Spleen (tissue), 11 donors: ENCODE data around the gene RBMX2. TPM values are rescaled to one million over a fixed set of nuclear protein-coding genes. Genes with fewer than 3 reads are reported as not detected.
A peak's percentile ranks its signal among the peaks of the same experiment; 100 is the strongest.

Source experiments
- DNase-seq: peaks from one replicate; pipeline ENCODE4 v3.0.0-alpha.2; 2020
- H3K27ac ChIP-seq, 8 donors: fragments of 200-600 bp; sonication (generic) in 7 of 8; 1 replicate in 4 of 8; 2 replicates in 4 of 8; pipeline versions ENCODE4 v1.5.0 to v1.8.0; 2016 to 2021; ENCODE audit warnings: inconsistent platforms in 4 of 8, mild to moderate bottlenecking in 4 of 8, moderate library complexity in 1 of 8
- H3K27me3 ChIP-seq, 7 donors: fragments of 200-600 bp; sonication (generic) in 6 of 7; replicated peaks in 1 of 7; 1 replicate in 4 of 7; 2 replicates in 3 of 7; pipeline versions ENCODE4 v1.5.0 to v1.8.0; 2016 to 2021; ENCODE audit warnings: inconsistent platforms in 3 of 7, mild to moderate bottlenecking in 1 of 7
- H3K36me3 ChIP-seq, 6 donors: fragments of 200-600 bp; sonication (generic) in 5 of 6; 1 replicate in 4 of 6; 2 replicates in 2 of 6; pipeline versions ENCODE4 v1.5.0 to v1.8.0; 2016 to 2021; ENCODE audit warnings: inconsistent platforms in 2 of 6
- H3K4me1 ChIP-seq, 6 donors: fragments of 200-600 bp; sonication (generic) in 5 of 6; 1 replicate in 3 of 6; 2 replicates in 3 of 6; pipeline versions ENCODE4 v1.5.0 to v1.8.0; 2016 to 2021; ENCODE audit warnings: inconsistent platforms in 3 of 6
- H3K4me3 ChIP-seq, 8 donors: fragments of 200-600 bp; sonication (generic) in 7 of 8; 1 replicate in 4 of 8; 2 replicates in 4 of 8; pipeline versions ENCODE4 v1.5.0 to v1.8.0; 2016 to 2021; ENCODE audit warnings: inconsistent platforms in 4 of 8, mild to moderate bottlenecking in 4 of 8, moderate library complexity in 2 of 8
- H3K9me3 ChIP-seq, 8 donors: fragments of 200-600 bp; sonication (generic) in 7 of 8; 1 replicate in 4 of 8; 2 replicates in 4 of 8; pipeline versions ENCODE4 v1.5.0 to v1.8.0; 2016 to 2021; ENCODE audit warnings: inconsistent platforms in 4 of 8
- CTCF ChIP-seq, 11 experiments: fragments of 200-600 bp in 7 of 11; fragments of 450-650 bp in 4 of 11; sonication (generic) in 4 of 11; IDR thresholded peaks in 8 of 11; conservative IDR thresholded peaks in 3 of 11; 1 replicate in 7 of 11; 2 replicates in 4 of 11; pipeline versions ENCODE4 v1.4.0 to v1.8.0; 2016 to 2021; ENCODE audit warnings: antibody characterized with exemption in 11 of 11, inconsistent platforms in 4 of 11, mild to moderate bottlenecking in 1 of 11
- POLR2A ChIP-seq, 3 donors: fragments of 450-650 bp; IDR thresholded peaks; one replicate each; pipeline ENCODE4 v1.5.1; 2017; ENCODE audit warnings: antibody characterized with exemption in 3 of 3, mild to moderate bottlenecking in 1 of 3
- POLR2AphosphoS5 ChIP-seq, 3 donors: sonication (generic); formaldehyde crosslinking; IDR thresholded peaks; one replicate each; pipeline ENCODE4 v1.5.1; 2017; ENCODE audit warnings: antibody characterized with exemption in 3 of 3
- WGBS, 5 donors: extraction: QIAGEN DNeasy Blood & Tissue Kit in 3 of 5; methylation state at CpG; one replicate each; pipeline versions ENCODE4 v1.1.5 to v1.1.7; 2013 to 2018; 5-methylcytosine and 5-hydroxymethylcytosine counted together
- intact Hi-C: fragments of 100-400 bp; cut with DNase I; formaldehyde crosslinking; loops from one replicate; pipeline ENCODE4 v1.15.0; 2023; ENCODE audit warnings: low total_unique reads
- polyA plus RNA-seq, 3 donors: library from polyadenylated mRNA; stranded (reverse); fragments of 200-250 nt; gene quantifications; one replicate each; pipeline ENCODE4 v1.2.1, GENCODE V29; 2013
- total RNA-seq, 7 donors: library from RNA; depleted of rRNA in 3 of 7; stranded (reverse); fragments of >200 nt in 3 of 7; fragmentation: NEBNext Ultra II Directional in 4 of 7; extraction: Animal tissue kit (Norgen Biotek cat#: 25700) in 4 of 7; gene quantifications; one replicate each; pipeline versions ENCODE4 v1.1.0 to v1.2.1, GENCODE V29; 2016 to 2021
- donor health status: healthy with polysubstance abuse.
- donor health status: DM: no; HTN: no; CAD: no; lungs with moderate emphysema.
- donor health status: DM: no; HTN: no; CAD: no.
- donor health status: Bipolar disorder and iron deficiency.
- donor health status: healthy.
- donor health status: DM: no; HTN: no; CAD: no.
- donor health status: DM: yes; HTN: yes; CAD: no.

Gene RBMX2
- total and polyA plus RNA-seq, 10 donors: 13.4 to 34.3 (median 17.2) TPM

GRCh38 chrX:130402208-130402684 is 459 bp downstream of the RBMX2 start:
- H3K9me3 ChIP-seq: no peaks in the 10 kb centered on the region
- no peak for TF ChIP-seq POLR2A (IDR thresholded peaks at IDR 0.05)
- TF ChIP-seq POLR2AphosphoS5 (IDR thresholded peaks at IDR 0.05): no peak
- no peak for TF ChIP-seq CTCF (IDR thresholded peaks at IDR 0.05 in 8 of 11, conservative IDR thresholded peaks at IDR 0.05 in 3 of 11)
- no peak for DNase-seq
- peak overlapping the region in 7 of 8 donors; percentile 38 to 85 (median 79) for H3K27ac ChIP-seq
- WGBS, 5 donors: 1 to 29% (median 6%) methylated on average over 10 to 13 of the region's 13 CpGs
- intact Hi-C loops: no loop called here
- H3K27me3 ChIP-seq: peaks cover 0 to 10% (median 0%) of the 10 kb centered on the region in 7 donors
- peak overlapping the region; percentile 26 to 80 (median 52) for H3K4me3 ChIP-seq
- H3K4me1 ChIP-seq: peaks cover 0 to 18% (median 15%) of the 10 kb centered on the region in 6 donors
- peaks cover 0 to 26% (median 3%) of the 10 kb centered on the region in 6 donors for H3K36me3 ChIP-seq

GRCh38 chrX:130413415-130413814 is 11.6 kb downstream of the RBMX2 start:
- Histone ChIP-seq H3K9me3 (no peaks in the 10 kb centered on the region), H3K4me1 (no peaks in the 10 kb centered on the region), H3K4me3 (no peak overlapping the region), H3K27me3 (no peaks in the 10 kb centered on the region), H3K27ac (no peak overlapping the region), H3K36me3 (peaks cover 0 to 71% (median 21%) of the 10 kb centered on the region in 6 donors)
- 40 to 85% (median 68%) methylated on average over 2 of the region's 2 CpGs for WGBS, 5 donors
- intact Hi-C loops: no loop called here
- TF ChIP-seq POLR2A (IDR thresholded peaks at IDR 0.05) (no peak), POLR2AphosphoS5 (IDR thresholded peaks at IDR 0.05) (no peak), CTCF (IDR thresholded peaks at IDR 0.05 in 8 of 11, conservative IDR thresholded peaks at IDR 0.05 in 3 of 11) (no peak)
- DNase-seq: no peak

GRCh38 chrX:130414800-130415199 is 13.0 kb downstream of the RBMX2 start:
- Histone ChIP-seq H3K27me3 (no peaks in the 10 kb centered on the region), H3K4me3 (no peak overlapping the region), H3K36me3 (peaks cover 0 to 57% (median 16%) of the 10 kb centered on the region in 6 donors), H3K27ac (no peak overlapping the region), H3K9me3 (no peaks in the 10 kb centered on the region), H3K4me1 (no peaks in the 10 kb centered on the region)
- no peak for DNase-seq
- intact Hi-C loops: no loop called here
- 91 to 97% (median 95%) methylated on average over 5 of the region's 5 CpGs for WGBS, 5 donors
- TF ChIP-seq CTCF (IDR thresholded peaks at IDR 0.05 in 8 of 11, conservative IDR thresholded peaks at IDR 0.05 in 3 of 11) (no peak), POLR2A (IDR thresholded peaks at IDR 0.05) (no peak), POLR2AphosphoS5 (IDR thresholded peaks at IDR 0.05) (no peak)

GRCh38 chrX:130415201-130415600 is 13.4 kb downstream of the RBMX2 start:
- Histone ChIP-seq H3K36me3 (peaks cover 0 to 53% (median 16%) of the 10 kb centered on the region in 6 donors), H3K27ac (no peak overlapping the region), H3K4me1 (no peaks in the 10 kb centered on the region), H3K9me3 (no peaks in the 10 kb centered on the region), H3K27me3 (no peaks in the 10 kb centered on the region), H3K4me3 (no peak overlapping the region)
- intact Hi-C loops: no loop called here
- WGBS, 5 donors: 72 to 85% (median 81%) methylated on average over 7 of the region's 7 CpGs
- no peak for DNase-seq
- TF ChIP-seq CTCF (IDR thresholded peaks at IDR 0.05 in 8 of 11, conservative IDR thresholded peaks at IDR 0.05 in 3 of 11) (no peak), POLR2AphosphoS5 (IDR thresholded peaks at IDR 0.05) (no peak), POLR2A (IDR thresholded peaks at IDR 0.05) (no peak)
